OCI-LY1 (cell line): ENCODE data around the gene SLC2A9.

Source experiments
- H2AFZ ChIP-seq: fragments of 200-600 bp; sonication (generic), shearing (Covaris generic); 2 replicates; pipeline ENCODE4 v1.6.0; 2014; ENCODE audit warnings: antibody characterized with exemption, mild to moderate bottlenecking, low read length
- H3F3A ChIP-seq: fragments of 200-600 bp; sonication (generic), shearing (Covaris generic); 2 replicates; pipeline ENCODE4 v1.6.0; 2014; ENCODE audit warnings: mild to moderate bottlenecking, antibody characterized with exemption, low read length, moderate library complexity; ENCODE audit not compliant: insufficient read depth
- H3K27ac ChIP-seq: fragments of 200-600 bp; sonication (generic); 2 replicates; pipeline ENCODE4 v1.5.1; 2014; ENCODE audit warnings: low read length, mixed run types, mild to moderate bottlenecking, low read depth; ENCODE audit not compliant: poor library complexity, severe bottlenecking
- H3K27me3 ChIP-seq: fragments of 200-600 bp; sonication (generic); 2 replicates; pipeline ENCODE4 v1.6.0; 2014; ENCODE audit warnings: antibody characterized with exemption, mild to moderate bottlenecking, low read length, moderate library complexity; ENCODE audit not compliant: insufficient read depth
- H3K36me3 ChIP-seq: fragments of 200-600 bp; sonication (generic); 2 replicates; pipeline ENCODE4 v1.6.1; 2014; ENCODE audit warnings: mild to moderate bottlenecking, antibody characterized with exemption, low read length, moderate library complexity, mixed read lengths; ENCODE audit not compliant: insufficient read depth
- H3K4me1 ChIP-seq: fragments of 200-600 bp; sonication (generic); 2 replicates; pipeline ENCODE4 v1.5.1; 2014; ENCODE audit warnings: mild to moderate bottlenecking, low read length, moderate library complexity; ENCODE audit not compliant: insufficient read depth, severe bottlenecking
- H3K4me2 ChIP-seq: fragments of 200-600 bp; sonication (generic), shearing (Covaris generic); 2 replicates; pipeline ENCODE4 v1.6.1; 2014; ENCODE audit warnings: low read length
- H3K4me3 ChIP-seq: fragments of 200-600 bp; sonication (generic); 2 replicates; pipeline ENCODE4 v1.5.1; 2014; ENCODE audit warnings: low read length, low read depth, mild to moderate bottlenecking, mixed read lengths; ENCODE audit not compliant: poor library complexity, severe bottlenecking
- H3K79me2 ChIP-seq: fragments of 200-600 bp; shearing (Covaris generic); 2 replicates; pipeline ENCODE4 v1.6.1; 2016; ENCODE audit warnings: mixed run types, low read length, mixed read lengths; ENCODE audit not compliant: insufficient read depth
- H3K9ac ChIP-seq: fragments of 200-600 bp; sonication (generic), shearing (Covaris generic); 2 replicates; pipeline ENCODE4 v1.6.1; 2014; ENCODE audit warnings: mild to moderate bottlenecking, low read length, mixed read lengths
- H3K9me2 ChIP-seq: fragments of 200-600 bp; sonication (generic), shearing (Covaris generic); 2 replicates; pipeline ENCODE4 v1.6.1; 2014; ENCODE audit warnings: low read depth, mild to moderate bottlenecking, low read length, mixed read lengths
- H3K9me3 ChIP-seq: fragments of 200-600 bp; shearing (Covaris generic); 2 replicates; pipeline ENCODE4 v1.6.1; 2014; ENCODE audit warnings: low read length, mixed read lengths
- H4K20me1 ChIP-seq: fragments of 200-600 bp; sonication (generic), shearing (Covaris generic); 2 replicates; pipeline ENCODE4 v1.6.0; 2016; ENCODE audit warnings: mild to moderate bottlenecking, low read length; ENCODE audit not compliant: insufficient read depth
- CTCF ChIP-seq: fragments of 200-600 bp; sonication (generic), shearing (Covaris generic); IDR thresholded peaks from 2 replicates; pipeline ENCODE4 v1.5.1; 2017; ENCODE audit warnings: mild to moderate bottlenecking, antibody characterized with exemption, low read length, moderate library complexity, mixed read lengths
- EZH2 ChIP-seq: fragments of 200-600 bp; sonication (generic), shearing (Covaris generic); IDR thresholded peaks from 2 replicates; pipeline ENCODE4 v1.8.0; 2017; ENCODE audit warnings: borderline replicate concordance, mixed run types, mild to moderate bottlenecking, antibody characterized with exemption, low read length, moderate library complexity, mixed read lengths

Gene SLC2A9

GRCh38 chr4:9937078-9937477 lies 84.2 kb downstream of the SLC2A9 start:
- Histone ChIP-seq H3K27ac (no peak overlapping the region), H3K36me3 (no peaks in the 10 kb centered on the region), H3K27me3 (no peaks in the 10 kb centered on the region), H3K9ac (no peak overlapping the region), H3K4me1 (no peaks in the 10 kb centered on the region), H3F3A (no peaks in the 10 kb centered on the region), H3K9me2 (no peaks in the 10 kb centered on the region), H3K79me2 (no peaks in the 10 kb centered on the region), H2AFZ (no peak overlapping the region), H3K9me3 (no peaks in the 10 kb centered on the region), H3K4me2 (no peak overlapping the region), H4K20me1 (no peaks in the 10 kb centered on the region), H3K4me3 (no peak overlapping the region)
- TF ChIP-seq CTCF, result no peak
- no peak for TF ChIP-seq EZH2

GRCh38 chr4:9936129-9936644 lies 85.1 kb downstream of the SLC2A9 start:
- Histone ChIP-seq H3K4me3 (no peak overlapping the region), H3K9me3 (no peaks in the 10 kb centered on the region), H3K27ac (no peak overlapping the region), H3K27me3 (no peaks in the 10 kb centered on the region), H3K9me2 (no peaks in the 10 kb centered on the region), H3K4me1 (no peaks in the 10 kb centered on the region), H3K4me2 (no peak overlapping the region), H3F3A (no peaks in the 10 kb centered on the region), H3K36me3 (no peaks in the 10 kb centered on the region), H4K20me1 (no peaks in the 10 kb centered on the region), H3K9ac (no peak overlapping the region), H3K79me2 (no peaks in the 10 kb centered on the region), H2AFZ (no peak overlapping the region)
- no peak for TF ChIP-seq CTCF
- TF ChIP-seq EZH2, result no peak

- no peaks in the 10 kb centered on the region for H4K20me1 ChIP-seq
- no peak overlapping the region for H3K4me3 ChIP-seq
- no peak overlapping the region for H3K9ac ChIP-seq
- no peaks in the 10 kb centered on the region for H3K27me3 ChIP-seq
- H3K4me2 ChIP-seq, result no peak overlapping the region
- no peak for TF ChIP-seq EZH2
- TF ChIP-seq CTCF, result no peak
- H3K9me2 ChIP-seq, result no peaks in the 10 kb centered on the region
- no peaks in the 10 kb centered on the region for H3K36me3 ChIP-seq
- no peaks in the 10 kb centered on the region for H3K9me3 ChIP-seq
- H3K4me1 ChIP-seq, result no peaks in the 10 kb centered on the region
- H2AFZ ChIP-seq, result no peak overlapping the region
- H3K27ac ChIP-seq, result no peak overlapping the region
- H3F3A ChIP-seq, result no peaks in the 10 kb centered on the region
- no peaks in the 10 kb centered on the region for H3K79me2 ChIP-seq
Measured at GRCh38 chr4:9933956-9934355, 87.3 kb downstream of the SLC2A9 start.
